ENCODE results near the gene HK3.
"Not testable (repeated sequence)": the region's sequence is repeated elsewhere in the genome, so short reads cannot be mapped to it uniquely, and the experiment has no call there.

Gene HK3

DNA sequence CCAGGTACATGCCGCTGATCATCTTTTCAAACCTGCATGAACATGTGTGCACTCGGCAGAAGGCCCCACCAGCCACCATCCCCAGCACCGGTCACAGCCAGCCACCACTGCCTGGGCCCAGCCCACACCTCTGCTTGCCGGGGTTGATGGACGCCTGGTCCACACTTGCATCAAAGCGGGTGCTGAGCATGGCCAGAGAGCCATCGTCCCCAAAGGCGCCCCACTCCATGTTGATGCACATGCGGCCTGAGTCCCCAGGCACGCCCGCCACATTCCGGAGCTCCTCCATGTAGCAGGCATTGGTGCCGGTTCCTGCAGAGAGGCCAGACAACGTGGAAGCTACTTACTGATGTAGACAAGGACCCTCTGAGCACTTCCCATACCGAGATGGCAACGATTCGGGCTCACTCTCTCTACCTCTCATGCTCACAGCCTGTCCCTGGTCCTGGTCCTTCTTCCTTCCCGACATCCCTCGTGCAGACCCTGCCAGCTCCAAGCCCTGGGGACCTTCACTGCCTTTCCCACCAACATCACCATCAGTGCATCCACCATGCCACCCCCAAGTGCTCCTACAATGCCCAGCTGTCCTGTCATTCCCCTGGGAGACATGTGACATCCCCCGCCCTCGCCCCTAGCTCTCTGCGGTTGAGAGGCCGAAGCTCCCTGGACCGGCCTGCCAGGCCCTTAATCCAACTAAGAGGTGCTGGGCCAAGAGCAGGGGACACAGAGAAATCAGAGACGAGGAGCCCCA is 17.2 kb downstream of the HK3 start:
- no peak for DNase-seq

DNA sequence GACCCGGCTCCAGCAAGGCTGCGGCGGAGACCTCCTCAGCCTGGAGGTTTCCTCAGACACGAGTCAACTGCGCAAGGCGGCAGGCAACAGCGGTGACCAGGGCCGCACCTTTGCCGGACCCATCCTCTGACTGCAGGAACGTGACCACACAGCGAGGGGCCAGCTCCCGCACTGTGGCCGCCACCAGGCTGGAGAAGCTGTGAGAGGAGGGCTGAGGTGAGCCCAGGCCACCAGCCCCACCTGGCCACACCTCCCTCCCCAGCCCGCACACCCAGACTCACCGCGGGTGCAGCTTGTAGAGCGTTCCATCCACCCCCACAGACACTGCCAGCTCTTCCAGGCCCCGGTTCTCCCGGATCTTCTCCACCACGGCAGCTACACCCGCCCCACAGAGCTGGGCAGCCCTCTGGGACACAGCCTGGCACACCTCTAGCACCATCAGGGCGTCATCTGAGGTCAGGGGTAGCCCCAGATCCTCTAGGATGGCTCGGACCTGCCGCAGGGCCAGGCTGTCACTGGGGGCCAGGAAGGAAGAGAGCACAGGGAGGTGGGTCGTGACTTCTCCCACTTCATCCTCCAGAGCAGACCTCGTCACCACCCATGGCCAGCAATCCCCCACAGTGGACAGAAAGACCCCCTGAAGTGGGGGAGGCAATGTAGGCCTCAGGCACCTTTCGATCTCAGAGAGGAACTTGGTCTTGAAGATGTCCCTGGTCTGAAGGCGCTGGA is 18.0 kb downstream of the HK3 start:
- DNase-seq, result no peak

DNA sequence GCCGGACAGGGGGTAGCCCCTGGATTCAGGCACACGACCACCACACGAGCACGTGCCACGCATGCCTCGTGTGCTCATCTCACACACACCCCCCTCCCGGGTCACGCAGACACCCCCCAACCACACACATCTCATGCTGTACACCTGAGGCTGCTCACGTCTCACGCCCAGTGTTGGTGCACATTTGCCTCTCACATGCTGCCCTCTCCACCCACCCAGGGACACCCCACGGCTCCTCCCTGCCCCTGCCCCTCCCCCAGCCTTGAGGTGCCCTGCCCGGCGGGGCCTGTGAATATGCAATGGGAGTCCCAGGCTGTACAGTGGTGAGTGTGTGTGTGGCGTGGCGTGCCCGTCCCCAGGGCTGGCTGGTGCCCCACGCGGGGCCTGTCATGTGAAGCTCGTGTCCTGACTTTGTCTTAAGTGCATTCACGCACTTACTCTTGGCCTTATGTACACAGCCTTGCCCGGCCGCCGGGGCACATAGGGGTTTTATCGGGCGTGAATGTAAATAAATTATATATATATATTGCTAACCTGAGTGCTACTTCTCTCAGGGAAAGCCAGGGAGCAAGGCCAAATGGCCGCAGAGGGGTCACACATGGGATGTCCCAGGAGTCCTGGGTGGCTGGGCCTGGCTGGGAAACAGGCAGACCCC is 18.7 kb downstream of the HK3 start:
- DNase-seq, result no peak

DNA sequence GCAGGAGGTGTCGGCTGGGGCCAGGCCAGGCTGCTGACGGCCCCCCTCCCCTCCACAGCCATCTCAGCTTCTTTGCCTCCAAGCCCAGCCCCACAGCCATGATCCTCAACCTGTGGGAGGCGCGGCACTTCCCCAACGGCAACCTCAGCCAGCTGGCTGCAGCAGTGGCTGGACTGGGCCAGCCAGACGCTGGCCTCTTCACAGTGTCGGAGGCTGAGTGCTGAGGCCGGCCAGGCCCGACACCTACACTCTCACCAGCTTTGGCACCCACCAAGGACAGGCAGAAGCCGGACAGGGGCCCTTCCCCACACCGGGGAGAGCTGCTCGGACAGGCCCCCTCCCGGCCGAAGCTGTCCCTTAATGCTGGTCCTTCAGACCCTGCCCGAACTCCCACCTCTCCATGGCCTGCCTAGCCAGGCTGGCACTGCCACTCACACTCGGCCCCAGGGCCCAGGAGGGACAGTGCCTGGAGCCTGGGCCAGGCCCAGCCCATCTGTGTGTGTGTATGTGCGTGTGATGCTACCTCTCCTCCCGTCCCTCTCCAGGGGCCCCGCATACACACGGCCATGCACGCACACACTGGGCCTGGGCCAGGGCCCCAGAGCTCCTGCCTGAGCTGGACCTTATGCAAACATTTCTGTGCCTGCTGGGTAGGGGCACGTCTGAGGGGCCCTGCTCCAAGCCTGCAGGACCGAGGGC is 19.3 kb downstream of the HK3 start:
- DNase-seq, result no peak

DNA sequence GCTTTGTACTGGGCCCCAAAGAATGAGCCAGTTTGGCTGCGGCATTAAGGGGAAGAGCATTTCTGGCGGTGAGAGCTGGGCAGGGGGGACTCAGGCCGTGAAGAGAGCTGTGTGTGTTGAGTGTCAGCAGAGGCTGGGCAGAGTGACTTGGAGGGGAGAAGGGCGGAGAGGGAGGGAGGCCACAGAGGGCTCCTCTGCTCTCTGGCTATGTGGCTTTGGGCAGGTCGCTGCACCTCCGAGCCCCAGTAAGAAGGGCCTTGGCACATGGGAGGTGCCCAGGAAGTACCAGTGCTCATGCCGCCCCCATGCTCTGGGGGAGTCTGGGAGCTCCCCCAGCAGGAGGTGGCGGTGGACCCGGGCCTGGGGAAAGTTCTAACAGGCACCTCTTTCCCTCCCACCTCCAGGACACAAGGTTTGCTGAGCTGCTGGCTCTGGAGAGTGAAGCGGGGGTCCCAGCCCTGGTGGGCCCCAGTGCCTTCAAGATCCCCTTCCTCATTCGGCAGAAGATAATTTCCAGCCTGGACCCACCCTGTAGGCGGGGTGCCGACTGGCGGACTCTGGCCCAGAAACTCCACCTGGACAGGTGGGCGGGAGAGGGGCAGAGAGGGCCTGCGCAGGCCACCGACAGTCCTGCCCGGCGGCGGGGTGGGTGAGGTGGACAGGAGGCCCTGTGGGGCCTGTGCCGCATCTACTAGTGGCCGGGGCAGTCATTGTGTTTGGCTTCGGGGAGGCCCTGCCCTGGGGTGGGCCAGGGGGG is 20.1 kb downstream of the HK3 start:
- DNase-seq, result no peak

DNA sequence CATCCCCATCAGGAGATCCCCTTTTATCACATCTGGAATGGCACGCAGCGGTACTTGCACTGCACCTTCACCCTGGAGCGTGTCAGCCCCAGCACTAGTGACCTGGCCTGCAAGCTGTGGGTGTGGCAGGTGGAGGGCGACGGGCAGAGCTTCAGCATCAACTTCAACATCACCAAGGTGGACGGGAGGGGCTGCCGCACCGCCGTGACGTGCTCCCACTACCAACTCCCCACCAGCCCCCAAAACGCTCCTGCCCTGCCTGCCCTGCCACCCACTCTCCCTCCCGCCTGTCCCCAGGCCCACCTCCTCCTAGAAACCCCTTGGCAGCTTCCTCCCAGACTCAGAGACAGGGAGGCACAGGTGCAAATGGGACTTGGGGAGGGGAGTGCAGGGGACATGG is 20.7 kb downstream of the HK3 start:
- no peak for DNase-seq

DNA sequence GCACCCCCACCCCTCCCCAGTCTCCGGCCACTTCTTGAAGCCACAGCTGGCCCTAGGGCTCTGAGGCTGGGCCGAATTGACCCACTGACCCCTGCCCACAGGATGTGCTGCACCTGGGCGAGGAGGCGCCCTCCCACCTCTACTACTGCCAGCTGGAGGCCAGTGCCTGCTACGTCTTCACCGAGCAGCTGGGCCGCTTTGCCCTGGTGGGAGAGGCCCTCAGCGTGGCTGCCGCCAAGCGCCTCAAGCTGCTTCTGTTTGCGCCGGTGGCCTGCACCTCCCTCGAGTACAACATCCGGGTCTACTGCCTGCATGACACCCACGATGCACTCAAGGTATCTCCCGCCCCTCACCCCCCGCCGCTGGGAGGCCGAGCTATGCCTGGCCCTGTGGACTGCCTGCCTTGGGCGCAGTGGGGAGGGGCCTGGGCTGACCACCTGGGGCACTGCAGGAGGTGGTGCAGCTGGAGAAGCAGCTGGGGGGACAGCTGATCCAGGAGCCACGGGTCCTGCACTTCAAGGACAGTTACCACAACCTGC is 21.3 kb downstream of the HK3 start:
- DNase-seq, result no peak

DNA sequence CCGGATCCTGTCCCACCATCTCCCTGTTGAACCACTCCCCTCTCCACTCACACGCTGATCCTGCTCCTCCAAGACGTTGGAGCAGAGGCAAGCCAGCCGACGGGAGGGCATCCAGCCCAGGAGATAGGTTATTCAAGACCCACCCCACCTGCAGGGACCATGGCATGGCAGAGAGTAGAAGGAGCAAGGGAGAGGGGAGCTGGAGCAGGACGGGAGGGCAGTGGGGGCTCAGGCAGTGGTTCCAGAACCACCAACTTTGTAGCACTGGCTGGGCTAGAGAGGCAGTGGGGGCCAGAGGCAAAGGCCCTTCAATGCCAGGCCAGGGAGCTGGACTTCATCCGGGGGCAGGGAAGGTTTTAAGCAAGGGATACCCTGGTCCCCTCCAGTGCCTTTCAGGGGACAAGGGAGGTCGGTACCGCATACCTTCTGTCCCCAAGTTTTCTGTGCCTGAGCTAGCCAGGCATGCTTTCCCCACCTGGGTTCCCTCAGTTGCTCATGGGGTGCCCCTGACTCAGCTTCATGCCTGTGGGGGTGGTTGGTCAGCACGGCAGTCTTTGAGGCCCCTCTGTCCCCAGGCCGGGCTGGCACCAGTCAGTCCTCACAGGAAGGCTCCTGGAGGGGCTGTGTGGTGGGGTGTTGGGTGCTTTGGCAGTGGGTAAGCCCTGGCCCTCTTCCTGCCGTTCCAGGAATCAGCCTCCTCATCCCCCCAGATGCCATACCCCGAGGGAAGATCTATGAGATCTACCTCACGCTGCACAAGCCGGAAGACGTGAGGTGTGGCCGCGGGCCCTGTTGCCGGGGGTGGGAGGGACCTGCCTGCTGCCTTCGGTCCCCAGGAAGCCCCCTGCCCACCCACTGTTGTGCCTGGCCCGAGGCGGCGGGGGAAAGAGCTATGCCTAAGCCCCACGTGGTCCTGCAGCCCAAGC is 22.4 kb downstream of the HK3 start:
- no peak for DNase-seq

DNA sequence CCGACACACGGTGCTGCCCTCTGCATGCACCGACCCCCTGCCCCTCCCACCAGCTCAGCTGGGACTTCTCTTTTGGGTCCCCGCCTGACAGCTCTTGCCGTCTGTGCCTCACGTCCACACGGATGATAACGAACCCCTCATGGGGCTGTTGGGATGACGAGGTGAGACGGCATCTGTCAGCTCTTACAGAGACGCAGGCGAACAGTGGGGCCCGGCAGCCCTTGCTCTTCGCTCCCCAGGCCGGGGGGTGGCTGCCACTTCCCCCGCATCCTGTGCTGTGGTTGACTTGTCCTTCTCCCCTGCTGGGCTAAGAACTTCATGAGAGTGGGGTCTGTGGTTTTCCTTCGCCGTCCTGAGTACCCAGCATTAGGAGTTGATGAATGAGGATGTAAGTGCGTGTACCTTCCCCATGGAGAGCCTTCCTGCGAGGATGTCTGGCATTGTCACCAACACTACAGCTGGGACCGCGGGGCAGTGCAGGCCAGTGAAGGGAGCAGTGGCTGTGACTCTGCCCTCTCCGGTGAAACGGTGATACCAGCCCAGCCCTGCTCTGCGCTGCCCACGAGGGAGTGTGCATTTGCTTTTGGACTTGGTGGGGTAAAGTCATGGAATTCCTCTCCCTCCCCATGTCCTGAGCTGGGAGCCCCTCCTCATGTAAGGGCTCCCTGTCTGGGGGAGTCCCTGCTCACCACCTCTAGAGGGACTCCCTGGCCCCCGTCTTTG is 23.2 kb downstream of the HK3 start:
- no peak for DNase-seq

DNA sequence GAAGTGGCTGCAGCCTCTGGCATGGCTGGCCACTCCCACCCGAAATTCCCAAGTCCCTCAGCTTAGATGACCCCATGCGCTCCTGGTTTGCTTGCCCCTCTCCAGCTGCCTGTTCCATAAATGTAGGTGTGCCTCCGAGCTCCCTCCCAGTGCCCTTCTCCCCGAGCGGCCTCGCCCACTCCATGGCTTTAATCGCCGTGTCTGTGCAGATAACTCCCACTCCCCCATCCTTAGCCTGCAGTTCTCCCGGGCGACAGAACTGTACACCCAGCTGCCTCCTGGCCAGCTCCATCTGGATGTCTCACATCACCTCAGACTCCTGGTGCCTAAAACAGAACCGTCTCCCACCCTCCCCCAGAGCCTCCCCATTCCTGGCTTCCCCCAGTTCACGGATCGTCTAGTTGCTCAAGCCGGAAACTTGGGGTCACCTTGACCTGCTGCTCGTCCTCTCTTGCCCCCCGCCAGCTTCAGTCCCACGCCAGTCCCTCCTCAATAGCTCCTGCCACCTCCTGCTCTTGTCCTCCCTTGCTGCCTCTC is 24.1 kb downstream of the HK3 start:
- peak; percentile 4 for DNase-seq

DNA sequence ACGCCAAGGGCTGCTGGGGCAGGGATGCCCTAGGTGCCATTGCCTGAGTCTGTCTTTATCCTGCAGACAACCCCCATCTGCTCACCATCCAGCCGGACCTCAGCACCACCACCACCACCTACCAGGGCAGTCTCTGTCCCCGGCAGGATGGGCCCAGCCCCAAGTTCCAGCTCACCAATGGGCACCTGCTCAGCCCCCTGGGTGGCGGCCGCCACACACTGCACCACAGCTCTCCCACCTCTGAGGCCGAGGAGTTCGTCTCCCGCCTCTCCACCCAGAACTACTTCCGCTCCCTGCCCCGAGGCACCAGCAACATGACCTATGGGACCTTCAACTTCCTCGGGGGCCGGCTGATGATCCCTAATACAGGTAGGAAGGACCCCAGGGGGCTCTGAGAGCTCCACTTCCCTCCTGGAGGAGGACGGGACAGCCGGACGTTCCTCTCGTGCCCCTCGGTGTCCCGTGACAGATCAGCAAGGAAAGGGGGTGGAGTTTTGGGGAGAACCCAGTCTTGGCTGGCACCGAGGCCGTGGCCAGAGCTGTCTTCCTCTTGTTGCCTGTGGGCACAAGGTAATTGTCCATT is 24.9 kb downstream of the HK3 start:
- DNase-seq, result no peak

DNA sequence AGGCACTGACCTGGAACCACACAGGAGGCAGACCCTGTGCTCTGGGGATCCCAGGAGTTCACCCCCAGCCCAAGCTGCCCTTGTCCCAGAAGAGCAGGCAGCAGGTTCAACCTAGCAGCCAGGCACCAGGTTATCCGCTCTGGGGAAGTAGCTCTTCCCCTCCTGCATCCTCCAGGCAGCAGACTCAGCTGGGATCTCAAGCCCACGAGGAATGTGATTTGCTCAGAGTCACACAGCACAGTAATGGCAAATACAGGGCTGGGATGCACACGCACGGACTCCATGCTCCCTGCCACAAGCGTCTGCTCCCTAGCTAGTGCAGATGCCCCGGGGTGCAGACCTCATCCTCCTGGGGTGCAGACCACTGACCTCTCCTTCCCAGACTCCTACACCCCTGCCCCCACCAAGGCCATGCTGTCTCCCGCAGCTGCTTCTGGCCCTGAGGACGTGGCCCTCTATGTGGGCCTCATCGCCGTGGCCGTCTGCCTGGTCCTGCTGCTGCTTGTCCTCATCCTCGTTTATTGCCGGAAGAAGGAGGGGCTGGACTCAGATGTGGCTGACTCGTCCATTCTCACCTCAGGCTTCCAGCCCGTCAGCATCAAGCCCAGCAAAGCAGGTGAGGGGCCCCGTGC is 25.5 kb downstream of the HK3 start:
- no peak for DNase-seq

DNA sequence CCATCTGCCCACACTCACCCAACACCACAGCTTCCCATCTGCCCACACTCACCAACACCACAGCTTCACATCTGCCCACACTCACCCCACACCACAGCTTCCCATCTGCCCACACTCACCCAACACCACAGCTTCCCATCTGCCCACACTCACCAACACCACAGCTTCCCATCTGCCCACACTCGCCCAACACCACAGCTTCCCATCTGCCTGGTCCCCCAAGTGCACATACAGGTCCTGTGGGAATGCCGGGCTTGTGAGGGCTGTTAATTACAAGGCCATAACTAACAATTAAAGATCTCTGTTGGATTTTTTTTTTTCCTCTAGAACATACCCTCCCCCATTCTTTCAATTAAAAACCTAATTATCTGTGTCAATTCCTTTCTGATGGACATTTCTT is 26.1 kb downstream of the HK3 start:
- not testable (repeated sequence) for DNase-seq

DNA sequence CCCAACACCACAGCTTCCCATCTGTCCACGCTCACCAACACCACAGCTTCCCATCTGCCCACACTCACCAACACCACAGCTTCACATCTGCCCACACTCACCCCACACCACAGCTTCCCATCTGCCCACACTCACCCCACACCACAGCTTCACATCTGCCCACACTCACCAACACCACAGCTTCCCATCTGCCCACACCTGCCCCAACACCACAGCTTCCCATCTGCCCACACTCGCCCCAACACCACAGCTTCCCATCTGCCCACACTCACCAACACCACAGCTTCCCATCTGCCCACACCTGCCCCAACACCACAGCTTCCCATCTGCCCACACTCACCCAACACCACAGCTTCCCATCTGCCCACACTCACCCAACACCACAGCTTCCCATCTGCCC is 26.6 kb downstream of the HK3 start:
- DNase-seq, result not testable (repeated sequence)

DNA sequence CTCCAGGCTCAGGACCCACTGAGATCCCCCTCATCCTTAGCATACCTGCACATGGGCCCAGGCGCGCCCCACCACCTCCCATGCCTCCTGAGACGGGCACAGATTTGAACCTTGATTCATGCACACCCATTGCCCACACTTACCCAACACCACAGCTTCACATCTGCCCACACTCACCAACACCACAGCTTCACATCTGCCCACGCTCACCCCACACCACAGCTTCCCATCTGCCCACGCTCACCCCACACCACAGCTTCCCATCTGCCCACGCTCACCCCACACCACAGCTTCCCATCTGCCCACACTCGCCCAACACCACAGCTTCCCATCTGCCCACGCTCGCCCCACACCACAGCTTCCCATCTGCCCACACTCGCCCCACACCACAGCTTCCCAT is 28.5 kb downstream of the HK3 start:
- DNase-seq, result not testable (repeated sequence)

DNA sequence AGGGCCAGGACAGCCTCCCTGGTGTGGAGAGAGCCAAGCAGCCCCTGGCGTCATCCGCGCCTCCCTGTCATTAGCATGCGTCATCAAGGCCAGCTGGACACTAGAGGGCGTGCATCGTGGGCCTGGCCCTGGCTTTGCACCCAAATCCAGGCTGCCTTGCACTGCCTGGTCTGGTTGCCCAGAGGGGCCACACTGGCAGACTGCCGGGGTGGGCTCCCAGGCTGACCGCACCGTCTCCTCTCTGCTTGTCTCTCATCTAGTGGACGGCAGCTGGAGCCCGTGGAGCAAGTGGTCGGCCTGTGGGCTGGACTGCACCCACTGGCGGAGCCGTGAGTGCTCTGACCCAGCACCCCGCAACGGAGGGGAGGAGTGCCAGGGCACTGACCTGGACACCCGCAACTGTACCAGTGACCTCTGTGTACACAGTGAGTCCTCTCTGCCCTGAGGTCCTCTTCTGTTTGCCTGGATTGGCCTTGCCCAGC is 29.0 kb downstream of the HK3 start:
- DNase-seq, result no peak

DNA sequence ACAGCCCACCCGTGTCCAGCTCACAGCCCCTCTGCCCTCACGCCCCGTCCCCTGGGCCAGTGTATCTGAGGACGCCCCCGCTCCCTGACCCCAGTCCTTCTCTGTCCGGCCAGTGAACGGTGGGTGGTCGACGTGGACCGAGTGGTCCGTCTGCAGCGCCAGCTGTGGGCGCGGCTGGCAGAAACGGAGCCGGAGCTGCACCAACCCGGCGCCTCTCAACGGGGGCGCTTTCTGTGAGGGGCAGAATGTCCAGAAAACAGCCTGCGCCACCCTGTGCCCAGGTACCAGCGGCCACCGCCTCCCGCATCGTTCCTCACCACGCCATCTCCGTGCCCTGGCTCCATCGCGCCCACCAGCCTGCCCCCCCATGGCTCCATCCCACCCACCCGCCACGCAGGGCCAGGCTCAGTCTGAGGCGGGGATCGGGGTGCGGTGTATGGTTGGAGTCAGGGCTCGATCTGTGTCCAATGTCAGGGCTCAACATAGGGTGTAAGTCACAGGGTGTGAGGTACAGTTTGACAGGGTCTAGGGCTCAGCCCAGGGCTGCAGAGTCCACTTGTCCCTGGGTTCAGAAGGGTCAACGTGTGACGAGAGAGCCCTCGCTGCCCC is 29.5 kb downstream of the HK3 start:
- no peak for DNase-seq

DNA sequence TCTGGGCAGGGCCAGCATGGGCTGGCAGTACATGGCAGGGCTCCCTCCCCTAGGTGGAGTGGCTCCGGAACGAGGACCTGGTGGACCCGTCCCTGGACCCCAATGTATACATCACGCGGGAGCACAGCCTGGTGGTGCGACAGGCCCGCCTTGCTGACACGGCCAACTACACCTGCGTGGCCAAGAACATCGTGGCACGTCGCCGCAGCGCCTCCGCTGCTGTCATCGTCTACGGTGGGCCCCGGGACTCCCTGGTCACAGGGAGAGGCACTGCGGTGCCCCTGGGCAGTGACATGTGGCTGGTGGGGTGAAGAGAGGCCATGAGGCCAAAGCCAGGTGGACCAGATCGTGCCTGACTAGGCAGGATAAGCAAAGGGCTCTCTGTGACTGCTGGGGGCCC is 30.4 kb downstream of the HK3 start:
- DNase-seq, result no peak

DNA sequence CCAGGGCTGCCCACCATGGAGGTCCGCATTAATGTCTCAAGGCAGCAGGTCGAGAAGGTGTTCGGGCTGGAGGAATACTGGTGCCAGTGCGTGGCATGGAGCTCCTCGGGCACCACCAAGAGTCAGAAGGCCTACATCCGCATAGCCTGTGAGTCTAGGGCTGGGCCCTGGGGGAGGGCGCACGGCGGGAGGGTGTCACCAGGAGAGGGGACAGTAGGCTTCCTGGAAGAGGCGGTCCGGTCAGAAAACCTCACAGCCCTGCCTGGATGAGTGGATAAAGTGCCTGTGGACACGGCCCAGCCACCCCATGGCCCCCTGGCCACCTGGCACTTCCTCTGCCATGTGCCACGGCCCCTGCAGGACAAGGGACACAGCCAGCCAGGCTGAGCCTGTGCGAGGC is 31.0 kb downstream of the HK3 start:
- DNase-seq, result no peak

All from NCI-H1694 treated with DMSO at 0.1 percent for 48 hours (cell line).